NB4 (cell line): Measurements from ENCODE around the gene PCDHGA1.
"Not testable (repeated sequence)": the region's sequence is repeated elsewhere in the genome, so short reads cannot be mapped to it uniquely, and the experiment has no call there.

Experiments
- DNase-seq: peaks from one replicate; pipeline ENCODE4 v3.0.0; 2010; ENCODE audit warnings: low read depth
- H3K4me3 ChIP-seq: one replicate; pipeline ENCODE4 v1.5.1; 2011; ENCODE audit warnings: mild to moderate bottlenecking, low read depth, low read length, moderate library complexity
- MYC ChIP-seq: IDR thresholded peaks from 2 replicates; pipeline ENCODE4 v1.6.1; 2011; ENCODE audit warnings: low read depth, low read length
- POLR2A ChIP-seq: IDR thresholded peaks from 2 replicates; pipeline ENCODE4 v1.6.1; 2011; ENCODE audit warnings: mild to moderate bottlenecking; ENCODE audit not compliant: insufficient read length; ENCODE audit errors: extremely low read depth
- TF ChIP-seq, protein P1 (sequence below): IDR thresholded peaks from 2 replicates; pipeline ENCODE4 v1.6.1; 2011; ENCODE audit warnings: low read depth, low read length
- TF ChIP-seq, protein P2 (sequence below): IDR thresholded peaks from one replicate; pipeline ENCODE4 v1.5.1; 2012; ENCODE audit warnings: low read depth, low read length

Gene PCDHGA1

DNA sequence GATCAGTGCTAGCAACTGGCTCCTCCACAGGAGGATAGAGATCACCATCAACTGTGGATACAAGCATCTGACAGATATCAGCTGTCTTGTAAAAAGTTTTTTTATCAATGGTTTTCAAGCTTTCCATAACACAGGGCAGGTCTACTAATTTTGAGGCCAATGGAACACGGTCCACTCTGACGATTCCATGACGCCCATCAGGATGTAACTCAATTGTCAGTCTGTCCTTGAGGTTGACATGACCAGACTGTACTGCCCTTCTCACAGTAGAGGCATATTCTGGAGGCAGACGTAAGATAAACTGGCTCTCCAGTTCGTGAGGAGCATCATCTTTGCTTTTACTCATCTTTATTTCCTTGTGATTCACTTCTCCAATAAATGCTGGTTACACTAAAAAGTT, 10.6 kb upstream of the PCDHGA1 start:
- DNase-seq, result no peak
- TF ChIP-seq POLR2A (no peak), MYC (no peak)
- TF ChIP-seq, protein P1, sequence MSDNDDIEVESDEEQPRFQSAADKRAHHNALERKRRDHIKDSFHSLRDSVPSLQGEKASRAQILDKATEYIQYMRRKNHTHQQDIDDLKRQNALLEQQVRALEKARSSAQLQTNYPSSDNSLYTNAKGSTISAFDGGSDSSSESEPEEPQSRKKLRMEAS, result no peak
- TF ChIP-seq, protein P2, sequence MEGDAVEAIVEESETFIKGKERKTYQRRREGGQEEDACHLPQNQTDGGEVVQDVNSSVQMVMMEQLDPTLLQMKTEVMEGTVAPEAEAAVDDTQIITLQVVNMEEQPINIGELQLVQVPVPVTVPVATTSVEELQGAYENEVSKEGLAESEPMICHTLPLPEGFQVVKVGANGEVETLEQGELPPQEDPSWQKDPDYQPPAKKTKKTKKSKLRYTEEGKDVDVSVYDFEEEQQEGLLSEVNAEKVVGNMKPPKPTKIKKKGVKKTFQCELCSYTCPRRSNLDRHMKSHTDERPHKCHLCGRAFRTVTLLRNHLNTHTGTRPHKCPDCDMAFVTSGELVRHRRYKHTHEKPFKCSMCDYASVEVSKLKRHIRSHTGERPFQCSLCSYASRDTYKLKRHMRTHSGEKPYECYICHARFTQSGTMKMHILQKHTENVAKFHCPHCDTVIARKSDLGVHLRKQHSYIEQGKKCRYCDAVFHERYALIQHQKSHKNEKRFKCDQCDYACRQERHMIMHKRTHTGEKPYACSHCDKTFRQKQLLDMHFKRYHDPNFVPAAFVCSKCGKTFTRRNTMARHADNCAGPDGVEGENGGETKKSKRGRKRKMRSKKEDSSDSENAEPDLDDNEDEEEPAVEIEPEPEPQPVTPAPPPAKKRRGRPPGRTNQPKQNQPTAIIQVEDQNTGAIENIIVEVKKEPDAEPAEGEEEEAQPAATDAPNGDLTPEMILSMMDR, result no peak
- H3K4me3 ChIP-seq, result peak overlapping the region; percentile 91

GRCh38 chr5:141320225-141321169, 9.8 kb upstream of the PCDHGA1 start, which contains the start of gene TAF7:
TAF7 (minus strand) TSS chr5:141320784; CDS start chr5:141320044, 740 bp downstream.
- DNase-seq, result peak; percentile 93
- H3K4me3 ChIP-seq, result peak within 1 kb of the TSS; percentile 91
- 0 out of 2 replicates have a peak, but pooled peaks have one; percentile 25 for TF ChIP-seq MYC
- TF ChIP-seq, protein P2, result peak; percentile 68
- TF ChIP-seq, protein P1, result peak; percentile 60
- TF ChIP-seq POLR2A, result peak; percentile 97

GRCh38 chr5:141322261-141322660, 8.1 kb upstream of the PCDHGA1 start:
- no peak for DNase-seq
- TF ChIP-seq POLR2A, result no peak
- no peak for TF ChIP-seq MYC
- TF ChIP-seq, protein P2, result no peak
- TF ChIP-seq, protein P1, result no peak
- H3K4me3 ChIP-seq, result no peak overlapping the region

DNA sequence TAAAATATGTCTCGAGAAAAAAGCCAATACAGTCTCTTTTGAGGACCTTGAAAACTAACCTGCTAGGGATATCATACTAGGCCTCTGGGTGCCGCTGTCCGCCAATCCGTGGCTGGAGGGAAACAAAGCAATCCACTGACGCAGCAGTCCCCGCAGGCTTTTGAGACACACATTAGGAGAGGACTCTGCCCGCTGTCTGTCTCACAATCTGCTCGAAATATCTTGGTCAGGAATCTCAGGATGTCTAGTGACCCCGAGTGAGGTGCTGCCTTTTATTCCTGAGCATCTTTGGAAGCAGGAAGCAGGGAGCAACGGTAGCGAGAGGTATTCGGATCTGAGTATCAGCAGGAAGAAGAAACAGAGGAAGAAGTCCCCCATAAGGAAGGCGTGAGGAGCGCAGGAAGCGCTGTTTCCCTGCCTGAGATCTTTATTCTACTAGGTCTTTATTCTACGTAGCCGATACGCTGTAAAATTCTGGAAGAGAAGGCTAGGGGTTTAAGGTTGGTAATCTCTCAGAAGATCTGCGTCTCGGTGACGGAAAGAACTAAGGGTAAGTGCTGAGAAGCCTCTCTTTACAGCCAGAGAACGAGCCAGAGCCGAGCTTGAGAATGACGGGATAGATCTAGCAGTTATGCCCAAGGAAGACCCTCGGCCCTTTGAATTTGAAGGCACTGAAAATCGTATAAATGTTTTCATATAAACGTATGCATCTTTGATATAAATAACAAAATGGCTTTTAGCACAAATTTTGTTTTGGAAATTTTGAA, 4.0 kb upstream of the PCDHGA1 start:
- peak; percentile 85 for DNase-seq
- peak overlapping the region; percentile 78 for H3K4me3 ChIP-seq
- TF ChIP-seq, protein P2, result peak; percentile 68
- TF ChIP-seq POLR2A, result no peak

GRCh38 chr5:141328231-141328630, 2.1 kb upstream of the PCDHGA1 start:
- H3K4me3 ChIP-seq, result no peak overlapping the region
- TF ChIP-seq MYC (no peak), POLR2A (no peak)
- no peak for DNase-seq

DNA sequence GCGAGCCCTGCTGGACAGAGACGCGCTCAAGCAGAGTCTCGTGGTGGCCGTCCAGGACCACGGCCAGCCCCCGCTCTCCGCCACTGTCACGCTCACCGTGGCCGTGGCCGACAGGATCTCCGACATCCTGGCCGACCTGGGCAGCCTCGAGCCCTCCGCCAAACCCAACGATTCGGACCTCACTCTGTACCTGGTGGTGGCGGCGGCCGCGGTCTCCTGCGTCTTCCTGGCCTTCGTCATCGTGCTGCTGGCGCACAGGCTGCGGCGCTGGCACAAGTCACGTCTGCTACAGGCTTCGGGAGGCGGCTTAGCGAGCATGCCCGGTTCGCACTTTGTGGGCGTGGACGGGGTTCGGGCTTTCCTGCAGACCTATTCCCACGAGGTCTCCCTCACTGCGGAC, 2.3 kb downstream of the PCDHGA1 start:
- DNase-seq, H3K4me3 ChIP-seq: not testable (repeated sequence)
